Gastrocnemius medialis (tissue), 4 donors: ENCODE measurements around the gene LTO1.

ENCODE experiments used
- CTCF ChIP-seq, 5 experiments: fragments of 450-650 bp in 3 of 5; fragments of 200-600 bp in 2 of 5; sonication (generic) in 2 of 5; IDR thresholded peaks in 4 of 5; conservative IDR thresholded peaks in 1 of 5; 1 replicate in 4 of 5; 2 replicates in 1 of 5; pipeline ENCODE4 v1.5.1; 2016 to 2019; ENCODE audit warnings: antibody characterized with exemption in 5 of 5, mild to moderate bottlenecking in 3 of 5, moderate library complexity in 3 of 5
- POLR2A ChIP-seq, 2 donors: fragments of 450-650 bp; IDR thresholded peaks; one replicate each; pipeline ENCODE4 v1.6.1; 2017; ENCODE audit warnings: antibody characterized with exemption in 2 of 2, mild to moderate bottlenecking in 2 of 2, moderate library complexity in 2 of 2

GRCh38 chr11:69680688-69681087 lies 5.5 kb upstream of the LTO1 start:
- TF ChIP-seq CTCF (IDR thresholded peaks at IDR 0.05 in 4 of 5, conservative IDR thresholded peaks at IDR 0.05 in 1 of 5): no peak
- no peak for TF ChIP-seq POLR2A (IDR thresholded peaks at IDR 0.05)
